Muscle of leg (tissue), 11 donors: ENCODE data around the gene MROH7. TPM values are rescaled to one million over a fixed set of nuclear protein-coding genes. Genes with fewer than 3 reads are reported as not detected.

ENCODE experiments used
- DNase-seq: peaks from one replicate; pipeline ENCODE4 v3.0.0; 2013
- H3K27ac ChIP-seq: one replicate; pipeline ENCODE4 v1.5.1; 2013; ENCODE audit warnings: mild to moderate bottlenecking, low read length, control low read depth
- H3K27me3 ChIP-seq: one replicate; pipeline ENCODE4 v1.6.1; 2013; ENCODE audit warnings: low read length; ENCODE audit not compliant: control insufficient read depth, insufficient read depth
- H3K36me3 ChIP-seq: one replicate; pipeline ENCODE4 v1.6.1; 2013; ENCODE audit warnings: low read length; ENCODE audit not compliant: control insufficient read depth, insufficient read depth
- H3K4me1 ChIP-seq: one replicate; pipeline ENCODE4 v1.6.1; 2013; ENCODE audit warnings: low read length; ENCODE audit not compliant: control insufficient read depth, insufficient read depth
- H3K4me3 ChIP-seq: one replicate; pipeline ENCODE4 v1.5.1; 2013; ENCODE audit warnings: low read length, control low read depth
- H3K9me3 ChIP-seq: replicated peaks from 2 replicates; pipeline ENCODE4 v1.6.1; 2013; ENCODE audit warnings: low read depth, low read length; ENCODE audit not compliant: control insufficient read depth
- WGBS: methylation state at CpG from one replicate; pipeline ENCODE4 v1.1.5; 2013; ENCODE audit warnings: missing lambda C conversion rate; ENCODE audit not compliant: insufficient coverage; 5-methylcytosine and 5-hydroxymethylcytosine counted together
- polyA plus RNA-seq, 8 donors: library from polyadenylated mRNA; unstranded; fragments of 120-200 nt; gene quantifications; one replicate each; pipeline versions ENCODE4 v1.2.1 to v1.2.3, GENCODE V29; 2013; ENCODE audit warnings: inconsistent platforms in 1 of 8, low replicate concordance in 1 of 8; ENCODE audit not compliant: insufficient read length in 8 of 8, insufficient read depth in 1 of 8
- total RNA-seq: library from RNA; stranded (reverse); fragments of 120-200 nt; gene quantifications from one replicate; pipeline ENCODE4 v1.2.4, GENCODE V29; 2013

The MROH7 gene
- total and polyA plus RNA-seq, 9 donors = 1.4 to 9.8 (median 4.0) TPM

DNA sequence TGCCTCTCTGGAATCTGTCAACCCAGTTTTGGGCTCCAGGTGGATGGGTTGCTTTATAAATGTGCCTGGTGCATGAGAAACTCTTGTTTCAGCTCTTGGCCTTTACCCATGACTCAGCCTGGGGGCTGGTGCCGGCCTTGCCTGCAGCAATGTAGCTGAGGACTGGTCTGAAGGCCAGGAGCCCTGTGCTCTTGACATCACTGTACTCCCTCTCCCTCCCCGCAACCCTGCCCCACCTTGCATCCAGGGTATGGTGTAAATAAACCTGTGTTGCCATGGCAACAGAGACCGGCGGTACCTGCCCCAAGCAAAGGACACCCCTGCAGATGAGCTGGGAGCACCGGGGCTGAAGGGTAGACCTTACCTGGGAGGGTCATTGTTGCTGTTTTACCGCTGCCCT is 31.5 kb upstream of the MROH7 start:
- Histone ChIP-seq H3K9me3 (no peaks in the 10 kb centered on the region), H3K36me3 (peaks cover 20% of the 10 kb centered on the region), H3K27ac (no peak overlapping the region), H3K27me3 (no peaks in the 10 kb centered on the region), H3K4me3 (no peak overlapping the region), H3K4me1 (peaks cover 20% of the 10 kb centered on the region)
- 70% methylated on average over 2 of the region's 6 CpGs for WGBS
- DNase-seq = no peak

DNA sequence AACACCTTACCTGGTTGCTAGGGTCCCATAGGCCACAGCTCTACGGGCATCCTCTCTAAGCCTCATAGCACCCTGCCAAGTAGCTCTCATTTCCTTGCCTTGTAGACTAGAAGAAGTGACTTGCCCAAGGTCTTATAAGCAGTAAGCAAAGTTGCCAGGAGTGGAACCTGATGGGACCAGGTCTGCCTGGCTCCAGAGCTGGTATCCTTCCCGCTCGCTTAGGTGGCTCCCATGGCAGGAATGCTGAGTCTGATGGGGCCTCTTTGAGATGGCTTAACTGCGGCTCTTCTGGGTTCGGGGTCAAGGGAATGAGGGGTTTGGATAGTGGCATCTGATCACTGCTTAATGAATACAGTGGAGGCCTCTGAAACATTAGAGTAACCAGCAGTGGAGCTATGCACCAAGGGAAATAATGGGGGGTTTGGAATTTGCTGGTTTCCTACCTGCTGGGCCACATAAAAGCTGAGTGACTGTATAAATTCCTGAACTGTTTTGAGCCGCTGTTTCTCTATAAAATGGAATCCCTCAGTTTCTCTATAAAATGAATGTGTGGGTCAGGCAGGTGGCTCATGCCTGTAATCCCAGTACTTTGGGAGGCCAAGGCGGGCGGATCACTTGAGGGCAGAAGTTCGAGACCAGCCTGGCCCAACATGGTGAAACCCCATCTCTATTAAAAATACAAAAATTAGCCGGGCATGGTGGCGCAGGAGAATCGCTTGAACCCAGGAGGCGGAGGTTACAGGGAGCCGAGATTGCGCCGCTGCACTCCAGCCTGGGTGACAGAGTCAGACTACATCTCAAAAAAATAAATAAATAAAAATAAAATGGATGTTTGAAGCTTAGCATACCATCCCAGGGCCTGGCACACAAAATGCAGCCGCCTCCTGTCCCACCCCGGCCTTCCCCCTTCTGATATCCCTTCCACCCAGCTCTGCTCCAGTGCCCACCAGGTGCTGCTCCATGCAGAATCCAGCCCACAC is 30.7 kb upstream of the MROH7 start:
- peaks cover 2% of the 10 kb centered on the region for H3K27me3 ChIP-seq
- H3K4me1 ChIP-seq = peaks cover 20% of the 10 kb centered on the region
- H3K4me3 ChIP-seq = no peak overlapping the region
- H3K27ac ChIP-seq = no peak overlapping the region
- no peak for DNase-seq
- H3K9me3 ChIP-seq = no peaks in the 10 kb centered on the region
- peaks cover 20% of the 10 kb centered on the region for H3K36me3 ChIP-seq
- WGBS = 96% methylated on average over 6 of the region's 18 CpGs

DNA sequence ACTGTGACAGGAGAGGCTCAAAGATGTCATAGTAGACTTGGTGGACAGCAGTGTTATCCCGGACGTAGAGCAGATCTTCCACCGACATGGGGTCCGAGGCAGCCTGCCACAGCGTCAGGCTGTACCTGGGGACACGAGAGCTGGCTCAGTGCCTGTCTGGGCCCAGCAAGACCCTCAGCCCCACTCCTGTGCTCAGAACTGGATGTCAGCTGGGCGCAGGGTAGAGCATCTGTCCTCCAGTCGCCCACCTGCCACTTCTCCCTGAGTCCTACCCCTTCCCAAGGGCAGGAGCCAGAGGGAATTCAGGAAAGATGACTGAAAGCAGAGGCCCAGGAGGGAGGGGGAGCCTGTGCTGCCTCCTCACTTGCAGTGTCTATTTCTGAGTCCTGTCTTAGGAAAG is 30.0 kb upstream of the MROH7 start:
- Histone ChIP-seq H3K36me3 (peaks cover 20% of the 10 kb centered on the region), H3K27me3 (peaks cover 2% of the 10 kb centered on the region), H3K4me3 (no peak overlapping the region), H3K27ac (no peak overlapping the region), H3K4me1 (peaks cover 20% of the 10 kb centered on the region), H3K9me3 (no peaks in the 10 kb centered on the region)
- no peak for DNase-seq
- 57% methylated on average over 7 of the region's 8 CpGs for WGBS

DNA sequence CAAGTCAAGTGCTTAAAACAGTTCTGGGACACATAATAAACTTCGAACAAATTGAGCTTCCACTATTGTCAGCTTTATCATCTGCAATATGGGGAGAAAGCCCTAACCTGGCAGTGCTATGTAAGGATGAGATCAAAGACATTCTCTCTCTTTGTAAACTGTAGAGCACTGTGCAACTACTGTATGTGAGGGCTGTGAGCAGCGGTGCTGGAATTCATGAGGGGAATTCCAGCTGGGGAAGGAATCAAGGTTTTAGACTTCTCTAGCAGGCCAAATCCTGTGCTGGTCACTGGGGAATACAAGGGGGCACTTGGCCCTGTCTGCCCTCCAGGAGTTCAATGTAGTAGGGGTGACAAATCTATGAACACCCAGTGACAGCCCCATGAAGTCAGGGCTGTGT is 27.6 kb upstream of the MROH7 start:
- DNase-seq = no peak
- no peaks in the 10 kb centered on the region for H3K9me3 ChIP-seq
- peaks cover 2% of the 10 kb centered on the region for H3K27me3 ChIP-seq
- no CpG with 5 or more reads among the region's 2 CpGs for WGBS
- H3K4me3 ChIP-seq = no peak overlapping the region
- H3K27ac ChIP-seq = no peak overlapping the region
- peaks cover 13% of the 10 kb centered on the region for H3K4me1 ChIP-seq
- H3K36me3 ChIP-seq = peaks cover 13% of the 10 kb centered on the region

DNA sequence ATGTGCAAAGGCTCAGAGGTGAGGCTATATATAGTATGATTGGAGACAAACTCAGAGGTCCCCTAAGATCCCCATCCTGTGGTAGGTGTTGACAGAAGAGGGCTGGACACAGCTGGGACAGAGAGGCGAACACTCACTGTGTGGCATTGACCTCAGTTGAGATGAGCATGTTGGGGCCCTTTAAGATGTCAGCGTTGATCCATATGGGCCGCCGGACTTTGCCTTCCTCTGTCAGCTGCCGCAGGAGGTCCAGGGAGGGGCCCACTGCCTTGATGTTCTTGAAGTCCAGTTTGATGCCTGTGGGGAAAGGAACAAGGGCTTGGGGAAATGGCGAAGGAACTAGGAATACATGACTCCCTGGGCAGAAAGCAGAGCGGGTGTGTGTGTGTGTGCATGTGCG is 27.0 kb upstream of the MROH7 start:
- no peak for DNase-seq
- WGBS = 64% methylated on average over 8 of the region's 8 CpGs

DNA sequence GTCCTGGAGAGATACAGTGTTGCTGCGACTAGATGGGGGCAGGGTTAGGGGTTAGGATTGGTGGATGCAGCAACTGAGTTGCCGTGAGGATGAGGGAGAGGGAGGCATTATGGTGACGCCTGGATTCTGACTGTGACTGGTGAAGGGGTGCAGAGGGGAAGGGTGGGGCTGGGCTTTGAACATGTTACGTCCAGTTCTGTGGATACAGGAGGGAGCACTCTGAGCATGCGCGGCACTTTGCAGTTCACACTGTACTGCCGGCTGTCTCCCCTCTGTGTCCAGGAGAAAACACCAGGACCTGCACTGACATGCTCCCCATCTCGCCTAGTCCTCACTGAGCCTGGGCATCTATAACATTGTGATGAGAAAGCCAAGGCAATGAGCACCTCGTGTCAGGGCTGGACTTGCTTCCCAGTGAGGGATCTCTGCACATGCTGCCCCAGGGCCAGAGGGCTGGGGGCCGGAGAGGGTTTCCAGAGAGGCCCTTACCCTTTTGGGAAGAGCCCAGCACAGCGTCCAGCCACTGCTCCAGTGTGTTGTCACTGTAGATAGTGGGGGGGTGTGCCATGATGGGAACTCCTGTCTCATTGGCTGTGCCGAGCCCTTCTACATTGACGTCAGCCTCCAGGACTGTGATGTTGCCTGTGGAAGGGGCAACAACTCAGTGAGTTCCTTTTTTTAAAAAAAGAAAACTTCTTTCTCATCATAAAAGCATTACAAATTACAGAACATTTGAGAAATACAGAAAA is 25.9 kb upstream of the MROH7 start:
- Histone ChIP-seq H3K9me3 (no peaks in the 10 kb centered on the region), H3K4me3 (no peak overlapping the region), H3K27ac (no peak overlapping the region), H3K4me1 (no peaks in the 10 kb centered on the region), H3K27me3 (peaks cover 2% of the 10 kb centered on the region), H3K36me3 (no peaks in the 10 kb centered on the region)
- DNase-seq = peak; percentile 30
- WGBS = 41% methylated on average over 8 of the region's 13 CpGs

More for the DNA sequence above, 27.0 kb upstream of the MROH7 start:
- Histone ChIP-seq H3K27me3 (peaks cover 2% of the 10 kb centered on the region), H3K27ac (no peak overlapping the region), H3K9me3 (no peaks in the 10 kb centered on the region), H3K4me1 (peaks cover 8% of the 10 kb centered on the region), H3K36me3 (peaks cover 11% of the 10 kb centered on the region), H3K4me3 (no peak overlapping the region)

DNA sequence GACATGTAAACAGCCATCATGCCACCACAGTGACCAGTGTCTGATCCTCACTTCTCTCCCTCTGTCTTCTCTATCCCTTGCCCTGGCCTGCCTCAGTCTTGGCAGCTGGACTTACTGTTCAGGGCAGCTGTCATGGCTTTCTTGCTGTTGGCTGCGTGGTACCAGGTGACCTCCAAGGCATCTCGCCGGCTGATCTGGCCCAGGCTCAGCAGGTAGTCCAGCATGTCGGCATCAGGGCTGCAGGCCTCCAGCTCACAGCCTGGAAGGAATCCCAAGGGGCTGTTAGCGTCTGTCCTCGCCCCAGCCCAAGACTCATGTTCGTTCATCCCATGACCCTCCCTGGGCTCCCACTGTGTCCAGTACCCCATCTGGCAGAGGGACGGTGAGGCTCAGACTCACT is 21.8 kb upstream of the MROH7 start:
- peaks cover 2% of the 10 kb centered on the region for H3K27me3 ChIP-seq
- DNase-seq = no peak
- H3K27ac ChIP-seq = no peak overlapping the region
- 41% methylated on average over 5 of the region's 8 CpGs for WGBS
- H3K36me3 ChIP-seq = no peaks in the 10 kb centered on the region
- no peak overlapping the region for H3K4me3 ChIP-seq
- no peaks in the 10 kb centered on the region for H3K9me3 ChIP-seq
- no peaks in the 10 kb centered on the region for H3K4me1 ChIP-seq

DNA sequence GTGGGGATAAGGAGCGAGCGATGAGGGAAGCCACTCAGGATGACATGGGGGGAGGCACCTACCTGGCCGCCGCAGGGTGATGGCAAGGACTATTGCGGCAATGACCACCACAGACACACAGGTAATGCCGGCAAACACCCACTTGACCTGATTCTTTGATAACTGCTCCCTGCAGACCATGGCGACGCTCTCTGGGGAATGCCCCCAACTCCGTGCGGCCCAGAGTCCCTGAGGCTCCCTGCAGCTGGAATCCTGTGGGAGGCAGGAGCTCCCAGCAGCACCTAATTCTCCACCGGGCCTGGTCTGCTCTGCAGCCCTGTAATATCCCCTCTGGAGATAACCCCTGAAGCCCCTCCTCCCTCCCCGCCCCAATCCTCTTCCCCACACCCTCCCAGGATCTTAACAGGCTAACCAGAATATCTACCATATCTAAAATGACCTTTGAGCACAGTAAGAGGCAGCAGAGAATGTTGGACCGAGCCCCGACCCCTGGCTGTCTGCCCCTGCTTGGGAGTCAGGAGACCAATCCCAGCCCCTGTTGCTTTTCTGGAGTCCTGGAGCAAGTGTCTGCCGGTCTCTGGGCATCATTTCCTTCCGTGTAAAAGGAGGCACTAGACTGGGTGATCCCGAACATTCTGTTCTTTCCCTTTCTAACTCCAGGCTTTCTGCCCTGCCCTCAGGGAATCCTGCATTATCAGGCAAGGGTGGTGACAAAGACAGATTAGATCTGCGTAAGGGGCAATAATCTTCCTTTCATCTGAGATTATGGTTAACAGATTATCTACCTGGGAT is 18.2 kb upstream of the MROH7 start, which contains the start of gene FAM151A:
FAM151A (minus strand) TSS at position 310 of the 792 bp plus-strand sequence; CDS start at position 180, 130 bp downstream.
- no peak for DNase-seq
- 48% methylated on average over 11 of the region's 18 CpGs for WGBS
- Histone ChIP-seq H3K27ac (no peak within 1 kb of the TSS), H3K4me1 (no peaks in the 10 kb centered on the region), H3K9me3 (no peaks in the 10 kb centered on the region), H3K27me3 (no peaks in the 10 kb centered on the region), H3K4me3 (no peak within 1 kb of the TSS), H3K36me3 (no peaks in the 10 kb centered on the region)

DNA sequence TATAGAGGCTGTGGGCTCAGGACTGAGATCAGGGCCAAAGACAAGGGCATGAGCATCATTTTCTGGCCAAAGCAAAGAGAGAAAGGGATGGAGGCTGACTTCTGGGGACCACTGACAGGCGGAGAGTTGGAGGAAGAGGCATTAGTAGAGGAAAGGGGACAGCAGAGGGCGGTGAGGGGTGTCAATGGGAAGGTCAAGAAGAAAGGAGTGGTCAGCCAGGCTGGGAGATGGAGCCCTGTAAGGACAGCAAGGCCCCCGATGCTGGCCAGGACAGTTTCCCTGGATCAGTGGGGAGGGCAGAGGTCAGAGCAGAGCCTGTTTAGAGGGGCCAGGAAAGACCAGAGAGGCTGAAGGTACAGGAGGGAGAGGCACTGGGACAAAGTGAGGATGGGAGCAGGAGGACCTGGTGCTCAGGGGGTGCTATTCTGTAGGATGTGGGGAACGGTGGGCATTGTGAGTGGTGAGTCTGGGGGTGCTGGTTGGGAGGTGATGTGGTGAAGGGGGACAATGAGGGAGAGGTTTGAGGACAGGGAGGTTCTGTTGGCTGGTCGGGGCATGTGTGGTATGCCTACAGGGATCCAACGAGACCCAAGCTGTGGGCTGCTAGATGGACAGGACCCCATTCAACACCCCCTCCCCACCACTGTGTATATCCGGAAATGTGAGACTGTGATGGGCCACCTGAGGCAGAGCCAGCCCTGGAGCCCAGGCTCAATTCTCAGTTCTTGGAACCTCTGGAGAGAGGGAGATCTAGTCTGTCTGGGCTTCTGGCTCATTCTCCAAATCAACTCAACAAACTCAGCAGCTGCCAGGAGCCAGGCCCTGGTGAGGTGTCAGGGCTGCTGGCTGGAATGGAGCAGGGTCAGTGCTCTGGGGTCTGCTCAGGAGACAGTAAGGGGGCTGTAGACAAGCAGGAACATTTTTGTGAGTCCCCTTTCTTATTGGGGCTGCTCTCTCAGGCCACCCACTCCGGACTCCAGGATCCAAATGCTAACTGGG is 16.8 kb upstream of the MROH7 start:
- DNase-seq = no peak
- Histone ChIP-seq H3K4me3 (no peak overlapping the region), H3K4me1 (no peaks in the 10 kb centered on the region), H3K9me3 (no peaks in the 10 kb centered on the region), H3K36me3 (no peaks in the 10 kb centered on the region), H3K27me3 (no peaks in the 10 kb centered on the region), H3K27ac (no peak overlapping the region)
- WGBS = 56% methylated on average over 4 of the region's 8 CpGs
